ENCODE measurements around the gene SIK3.

- no peak for TF ChIP-seq CTCF (conservative IDR thresholded peaks at IDR 0.05; ENCODE audit: low read depth in 2 of 2)
- TF ChIP-seq JUNB (IDR thresholded peaks at IDR 0.05; ENCODE audit: unreplicated experiment): no peak
Measured at GRCh38 chr11:117023178-117023577, 75.0 kb downstream of the SIK3 start.

All from GM23338 (cell line).